ENCODE results near the gene ATP6V0A4. TPM values are rescaled to one million over a fixed set of nuclear protein-coding genes. Genes with fewer than 3 reads are reported as not detected.

ATP6V0A4 gene
- total and polyA plus RNA-seq, 2 of the 13 experiments (the other 11 are each of a cell fraction or from before 2014, with no cell fraction given) = 0.24 to 0.25 TPM

DNA sequence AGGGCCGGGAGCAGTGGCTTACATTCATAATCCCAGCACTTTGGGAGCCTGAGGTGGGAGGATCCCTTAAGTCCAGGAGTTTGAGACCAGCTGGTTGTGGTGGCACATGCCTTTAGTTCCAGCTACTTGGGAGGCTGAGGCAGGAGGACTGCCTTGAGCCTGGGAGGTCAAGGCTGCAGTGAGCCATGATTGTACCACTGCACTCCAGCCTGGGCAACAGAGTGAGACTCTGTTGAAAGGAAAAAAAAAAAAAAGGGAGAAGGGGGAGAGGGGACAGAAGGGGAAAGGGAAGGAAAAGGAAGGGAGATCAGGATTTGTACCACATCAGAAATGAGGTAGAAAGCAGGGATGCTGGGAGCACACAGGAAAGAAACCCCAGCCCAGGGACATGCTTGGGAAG lies 58.1 kb downstream of the ATP6V0A4 start:
- FAIRE-seq = no peak
- no TSS peak for BruUV-seq (replicated peaks)
- no peak overlapping the region for H3K27ac ChIP-seq (ENCODE audit: extremely low read length, insufficient read depth, low read length)
- 50% methylated on average over 1 of the region's 1 CpG for WGBS (ENCODE audit: low lambda C conversion rate)
- peaks cover 20% of the 10 kb centered on the region for H3K4me1 ChIP-seq (ENCODE audit: insufficient read depth, low read length)
- ATAC-seq = no peak
- H3K4me3 ChIP-seq (replicated peaks in 1 of 3; ENCODE audit: insufficient read depth in 1 of 3, low read depth in 2 of 3, low read length in 3 of 3) = no peak overlapping the region
- TF ChIP-seq, protein P1, sequence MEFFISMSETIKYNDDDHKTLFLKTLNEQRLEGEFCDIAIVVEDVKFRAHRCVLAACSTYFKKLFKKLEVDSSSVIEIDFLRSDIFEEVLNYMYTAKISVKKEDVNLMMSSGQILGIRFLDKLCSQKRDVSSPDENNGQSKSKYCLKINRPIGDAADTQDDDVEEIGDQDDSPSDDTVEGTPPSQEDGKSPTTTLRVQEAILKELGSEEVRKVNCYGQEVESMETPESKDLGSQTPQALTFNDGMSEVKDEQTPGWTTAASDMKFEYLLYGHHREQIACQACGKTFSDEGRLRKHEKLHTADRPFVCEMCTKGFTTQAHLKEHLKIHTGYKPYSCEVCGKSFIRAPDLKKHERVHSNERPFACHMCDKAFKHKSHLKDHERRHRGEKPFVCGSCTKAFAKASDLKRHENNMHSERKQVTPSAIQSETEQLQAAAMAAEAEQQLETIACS (CRISPR knock-in tag; IDR thresholded peaks at IDR 0.05) = no peak
- TF ChIP-seq, protein P2, sequence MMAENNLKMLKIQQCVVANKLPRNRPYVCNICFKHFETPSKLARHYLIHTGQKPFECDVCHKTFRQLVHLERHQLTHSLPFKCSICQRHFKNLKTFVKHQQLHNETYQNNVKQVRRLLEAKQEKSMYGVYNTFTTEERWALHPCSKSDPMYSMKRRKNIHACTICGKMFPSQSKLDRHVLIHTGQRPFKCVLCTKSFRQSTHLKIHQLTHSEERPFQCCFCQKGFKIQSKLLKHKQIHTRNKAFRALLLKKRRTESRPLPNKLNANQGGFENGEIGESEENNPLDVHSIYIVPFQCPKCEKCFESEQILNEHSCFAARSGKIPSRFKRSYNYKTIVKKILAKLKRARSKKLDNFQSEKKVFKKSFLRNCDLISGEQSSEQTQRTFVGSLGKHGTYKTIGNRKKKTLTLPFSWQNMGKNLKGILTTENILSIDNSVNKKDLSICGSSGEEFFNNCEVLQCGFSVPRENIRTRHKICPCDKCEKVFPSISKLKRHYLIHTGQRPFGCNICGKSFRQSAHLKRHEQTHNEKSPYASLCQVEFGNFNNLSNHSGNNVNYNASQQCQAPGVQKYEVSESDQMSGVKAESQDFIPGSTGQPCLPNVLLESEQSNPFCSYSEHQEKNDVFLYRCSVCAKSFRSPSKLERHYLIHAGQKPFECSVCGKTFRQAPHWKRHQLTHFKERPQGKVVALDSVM (CRISPR knock-in tag; IDR thresholded peaks at IDR 0.05) = peak; percentile 67; the same call in 1 of the 2 replicates
- TF ChIP-seq, protein P3, sequence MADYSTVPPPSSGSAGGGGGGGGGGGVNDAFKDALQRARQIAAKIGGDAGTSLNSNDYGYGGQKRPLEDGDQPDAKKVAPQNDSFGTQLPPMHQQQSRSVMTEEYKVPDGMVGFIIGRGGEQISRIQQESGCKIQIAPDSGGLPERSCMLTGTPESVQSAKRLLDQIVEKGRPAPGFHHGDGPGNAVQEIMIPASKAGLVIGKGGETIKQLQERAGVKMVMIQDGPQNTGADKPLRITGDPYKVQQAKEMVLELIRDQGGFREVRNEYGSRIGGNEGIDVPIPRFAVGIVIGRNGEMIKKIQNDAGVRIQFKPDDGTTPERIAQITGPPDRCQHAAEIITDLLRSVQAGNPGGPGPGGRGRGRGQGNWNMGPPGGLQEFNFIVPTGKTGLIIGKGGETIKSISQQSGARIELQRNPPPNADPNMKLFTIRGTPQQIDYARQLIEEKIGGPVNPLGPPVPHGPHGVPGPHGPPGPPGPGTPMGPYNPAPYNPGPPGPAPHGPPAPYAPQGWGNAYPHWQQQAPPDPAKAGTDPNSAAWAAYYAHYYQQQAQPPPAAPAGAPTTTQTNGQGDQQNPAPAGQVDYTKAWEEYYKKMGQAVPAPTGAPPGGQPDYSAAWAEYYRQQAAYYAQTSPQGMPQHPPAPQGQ (CRISPR knock-in tag; IDR thresholded peaks at IDR 0.05; ENCODE audit: borderline replicate concordance) = no peak
- TF ChIP-seq ZMYM3 (CRISPR knock-in tag; IDR thresholded peaks at IDR 0.05) (0 out of 2 replicates have a peak, but pooled peaks have one; percentile 20), ZFP82 (CRISPR knock-in tag; IDR thresholded peaks at IDR 0.05; ENCODE audit: borderline replicate concordance) (no peak), FOXJ3 (CRISPR knock-in tag; IDR thresholded peaks at IDR 0.05; ENCODE audit: borderline replicate concordance) (no peak), ZNF121 (CRISPR knock-in tag; IDR thresholded peaks at IDR 0.05) (peak; percentile 65; the same call in 1 of the 2 replicates)
- TF ChIP-seq, protein P4, sequence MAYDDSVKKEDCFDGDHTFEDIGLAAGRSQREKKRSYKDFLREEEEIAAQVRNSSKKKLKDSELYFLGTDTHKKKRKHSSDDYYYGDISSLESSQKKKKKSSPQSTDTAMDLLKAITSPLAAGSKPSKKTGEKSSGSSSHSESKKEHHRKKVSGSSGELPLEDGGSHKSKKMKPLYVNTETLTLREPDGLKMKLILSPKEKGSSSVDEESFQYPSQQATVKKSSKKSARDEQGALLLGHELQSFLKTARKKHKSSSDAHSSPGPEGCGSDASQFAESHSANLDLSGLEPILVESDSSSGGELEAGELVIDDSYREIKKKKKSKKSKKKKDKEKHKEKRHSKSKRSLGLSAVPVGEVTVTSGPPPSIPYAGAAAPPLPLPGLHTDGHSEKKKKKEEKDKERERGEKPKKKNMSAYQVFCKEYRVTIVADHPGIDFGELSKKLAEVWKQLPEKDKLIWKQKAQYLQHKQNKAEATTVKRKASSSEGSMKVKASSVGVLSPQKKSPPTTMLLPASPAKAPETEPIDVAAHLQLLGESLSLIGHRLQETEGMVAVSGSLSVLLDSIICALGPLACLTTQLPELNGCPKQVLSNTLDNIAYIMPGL (CRISPR knock-in tag; IDR thresholded peaks at IDR 0.05; ENCODE audit: borderline replicate concordance in 1 of 2, low read depth in 1 of 2) = no peak
- TF ChIP-seq, protein P5, sequence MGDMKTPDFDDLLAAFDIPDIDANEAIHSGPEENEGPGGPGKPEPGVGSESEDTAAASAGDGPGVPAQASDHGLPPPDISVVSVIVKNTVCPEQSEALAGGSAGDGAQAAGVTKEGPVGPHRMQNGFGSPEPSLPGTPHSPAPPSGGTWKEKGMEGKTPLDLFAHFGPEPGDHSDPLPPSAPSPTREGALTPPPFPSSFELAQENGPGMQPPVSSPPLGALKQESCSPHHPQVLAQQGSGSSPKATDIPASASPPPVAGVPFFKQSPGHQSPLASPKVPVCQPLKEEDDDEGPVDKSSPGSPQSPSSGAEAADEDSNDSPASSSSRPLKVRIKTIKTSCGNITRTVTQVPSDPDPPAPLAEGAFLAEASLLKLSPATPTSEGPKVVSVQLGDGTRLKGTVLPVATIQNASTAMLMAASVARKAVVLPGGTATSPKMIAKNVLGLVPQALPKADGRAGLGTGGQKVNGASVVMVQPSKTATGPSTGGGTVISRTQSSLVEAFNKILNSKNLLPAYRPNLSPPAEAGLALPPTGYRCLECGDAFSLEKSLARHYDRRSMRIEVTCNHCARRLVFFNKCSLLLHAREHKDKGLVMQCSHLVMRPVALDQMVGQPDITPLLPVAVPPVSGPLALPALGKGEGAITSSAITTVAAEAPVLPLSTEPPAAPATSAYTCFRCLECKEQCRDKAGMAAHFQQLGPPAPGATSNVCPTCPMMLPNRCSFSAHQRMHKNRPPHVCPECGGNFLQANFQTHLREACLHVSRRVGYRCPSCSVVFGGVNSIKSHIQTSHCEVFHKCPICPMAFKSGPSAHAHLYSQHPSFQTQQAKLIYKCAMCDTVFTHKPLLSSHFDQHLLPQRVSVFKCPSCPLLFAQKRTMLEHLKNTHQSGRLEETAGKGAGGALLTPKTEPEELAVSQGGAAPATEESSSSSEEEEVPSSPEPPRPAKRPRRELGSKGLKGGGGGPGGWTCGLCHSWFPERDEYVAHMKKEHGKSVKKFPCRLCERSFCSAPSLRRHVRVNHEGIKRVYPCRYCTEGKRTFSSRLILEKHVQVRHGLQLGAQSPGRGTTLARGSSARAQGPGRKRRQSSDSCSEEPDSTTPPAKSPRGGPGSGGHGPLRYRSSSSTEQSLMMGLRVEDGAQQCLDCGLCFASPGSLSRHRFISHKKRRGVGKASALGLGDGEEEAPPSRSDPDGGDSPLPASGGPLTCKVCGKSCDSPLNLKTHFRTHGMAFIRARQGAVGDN (CRISPR knock-in tag; IDR thresholded peaks at IDR 0.05) = no peak
- TF ChIP-seq, protein P6, sequence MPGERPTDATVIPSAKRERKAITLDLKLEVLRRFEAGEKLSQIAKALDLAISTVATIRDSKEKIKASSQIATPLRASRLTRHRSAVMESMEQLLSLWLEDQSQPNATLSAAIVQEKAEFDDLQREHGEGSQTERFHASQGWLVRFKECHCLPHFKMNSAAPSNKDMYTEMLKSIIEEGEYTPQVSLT (CRISPR knock-in tag; IDR thresholded peaks at IDR 0.05; ENCODE audit: borderline replicate concordance, low read depth) = no peak
- H2AFZ ChIP-seq (ENCODE audit: low read length) = no peak overlapping the region
- DNase-seq (ENCODE audit: low spot score) = no peak
- no peaks in the 10 kb centered on the region for H4K20me1 ChIP-seq (ENCODE audit: insufficient read depth, low read length)
- in situ Hi-C loops (cut with HindIII; ENCODE audit: extremely low pct_ligation_motif_present, low pct_unique_long_range_greater_than_20kb) (loop anchor here (10.0 to 25.0 kb wide), 3 partner anchors 145 to 728 kb away; partner anchors contain the start of gene CREB3L2), intact Hi-C loops (cut with micrococcal nuclease; ENCODE audit: unreplicated experiment) (loop anchor here (2.0 to 10.0 kb wide), 6 partner anchors 91 to 845 kb away; partner anchors contain the start of genes CREB3L2 and TRIM24)
- H3K36me3 ChIP-seq (replicated peaks in 1 of 2; ENCODE audit: control insufficient read depth in 1 of 2, insufficient read depth in 2 of 2, low read length in 2 of 2) = no peaks in the 10 kb centered on the region
- CTCF ChIA-PET (ENCODE audit: low intra/inter-chr PET ratio, low total read pairs) = interaction anchor here (1.5 kb wide), 1 partner anchor 94 kb away, joined by 5 read pairs; no protein-coding TSS in a partner anchor
- no peaks in the 10 kb centered on the region for H3K79me2 ChIP-seq (ENCODE audit: insufficient read depth, low read length)
- no peaks in the 10 kb centered on the region for H3K27me3 ChIP-seq (ENCODE audit: control insufficient read depth in 1 of 2, insufficient read depth in 2 of 2, low read length in 2 of 2)
- H3K4me2 ChIP-seq (ENCODE audit: low read depth, low read length) = peak overlapping the region; percentile 58; the same call in 1 of the 2 replicates
- no peaks in the 10 kb centered on the region for H3K9me3 ChIP-seq (ENCODE audit: low read length)
- POLR2A ChIA-PET = no interaction called here
- no peak overlapping the region for H3K9ac ChIP-seq (ENCODE audit: insufficient read depth, low read depth, low read length)

All from HepG2 (cell line).